ENCODE data around the gene FXN.

- TF ChIP-seq, protein P1, sequence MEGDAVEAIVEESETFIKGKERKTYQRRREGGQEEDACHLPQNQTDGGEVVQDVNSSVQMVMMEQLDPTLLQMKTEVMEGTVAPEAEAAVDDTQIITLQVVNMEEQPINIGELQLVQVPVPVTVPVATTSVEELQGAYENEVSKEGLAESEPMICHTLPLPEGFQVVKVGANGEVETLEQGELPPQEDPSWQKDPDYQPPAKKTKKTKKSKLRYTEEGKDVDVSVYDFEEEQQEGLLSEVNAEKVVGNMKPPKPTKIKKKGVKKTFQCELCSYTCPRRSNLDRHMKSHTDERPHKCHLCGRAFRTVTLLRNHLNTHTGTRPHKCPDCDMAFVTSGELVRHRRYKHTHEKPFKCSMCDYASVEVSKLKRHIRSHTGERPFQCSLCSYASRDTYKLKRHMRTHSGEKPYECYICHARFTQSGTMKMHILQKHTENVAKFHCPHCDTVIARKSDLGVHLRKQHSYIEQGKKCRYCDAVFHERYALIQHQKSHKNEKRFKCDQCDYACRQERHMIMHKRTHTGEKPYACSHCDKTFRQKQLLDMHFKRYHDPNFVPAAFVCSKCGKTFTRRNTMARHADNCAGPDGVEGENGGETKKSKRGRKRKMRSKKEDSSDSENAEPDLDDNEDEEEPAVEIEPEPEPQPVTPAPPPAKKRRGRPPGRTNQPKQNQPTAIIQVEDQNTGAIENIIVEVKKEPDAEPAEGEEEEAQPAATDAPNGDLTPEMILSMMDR (IDR thresholded peaks at IDR 0.05; ENCODE audit: low read depth, low read length): no peak
- no peak for TF ChIP-seq EZH2phosphoT487 (IDR thresholded peaks at IDR 0.05; ENCODE audit: low read depth)
Observed at GRCh38 chr9:69054989-69055388, 19.4 kb downstream of the FXN start.
